CD14-positive monocyte (primary cell): ENCODE results near the gene MYO3B. TPM values are rescaled to one million over a fixed set of nuclear protein-coding genes. Genes with fewer than 3 reads are reported as not detected.

ENCODE experiments used
- DNase-seq, 3 donors: peaks; one replicate each; pipeline ENCODE4 v3.0.0-alpha.2; 2011 to 2022
- H2AFZ ChIP-seq: 2 replicates; pipeline ENCODE4 v1.6.0; 2012; ENCODE audit warnings: mild to moderate bottlenecking, low read depth, low read length, inconsistent platforms; ENCODE audit not compliant: insufficient read depth, poor library complexity, severe bottlenecking
- H3K27ac ChIP-seq, 2 donors: 1 replicate in 1 of 2; 2 replicates in 1 of 2; pipeline ENCODE4 v1.5.1; 2012 to 2013; ENCODE audit warnings: low read length in 2 of 2, control low read depth in 1 of 2, inconsistent platforms in 1 of 2, low read depth in 1 of 2, mild to moderate bottlenecking in 1 of 2
- H3K27me3 ChIP-seq, 2 donors: one replicate each; pipeline versions ENCODE4 v1.6.0 to v1.6.1; 2011 to 2013; ENCODE audit warnings: low read length in 2 of 2; ENCODE audit not compliant: control insufficient read depth in 2 of 2, insufficient read depth in 2 of 2
- H3K36me3 ChIP-seq, 2 donors: replicated peaks in 1 of 2; 1 replicate in 1 of 2; 2 replicates in 1 of 2; pipeline versions ENCODE4 v1.5.1 to v1.6.1; 2012 to 2013; ENCODE audit warnings: low read length in 2 of 2, control low read depth in 1 of 2, inconsistent platforms in 1 of 2, mild to moderate bottlenecking in 1 of 2; ENCODE audit not compliant: insufficient read depth in 2 of 2, control insufficient read depth in 1 of 2
- H3K4me1 ChIP-seq, 2 donors: 1 replicate in 1 of 2; 2 replicates in 1 of 2; pipeline versions ENCODE4 v1.5.1 to v1.6.1; 2012 to 2013; ENCODE audit warnings: low read length in 2 of 2, control low read depth in 1 of 2, inconsistent platforms in 1 of 2, mild to moderate bottlenecking in 1 of 2, moderate library complexity in 1 of 2; ENCODE audit not compliant: insufficient read depth in 2 of 2, control insufficient read depth in 1 of 2
- H3K4me2 ChIP-seq: replicated peaks from 2 replicates; pipeline ENCODE3; 2012; ENCODE audit warnings: low read length, moderate library complexity, mild to moderate bottlenecking; ENCODE audit not compliant: poor library complexity, severe bottlenecking; ENCODE audit errors: extremely low read depth
- H3K4me3 ChIP-seq, 3 experiments: fragments of 200-600 bp in 1 of 3; sonication (generic) in 1 of 3; replicated peaks in 1 of 3; 1 replicate in 2 of 3; 2 replicates in 1 of 3; pipeline ENCODE4 v1.5.1; 2011 to 2013; ENCODE audit warnings: low read length in 3 of 3, mild to moderate bottlenecking in 3 of 3, control low read depth in 2 of 3, low read depth in 2 of 3, inconsistent platforms in 1 of 3, moderate library complexity in 1 of 3
- H3K79me2 ChIP-seq: 2 replicates; pipeline ENCODE4 v1.6.0; 2012; ENCODE audit warnings: mild to moderate bottlenecking, control low read depth, inconsistent platforms, low read length, moderate library complexity; ENCODE audit not compliant: insufficient read depth
- H3K9ac ChIP-seq: 2 replicates; pipeline ENCODE4 v1.6.0; 2017; ENCODE audit warnings: low read length, mild to moderate bottlenecking; ENCODE audit not compliant: insufficient read depth, poor library complexity, severe bottlenecking
- H3K9me3 ChIP-seq, 2 donors: replicated peaks in 1 of 2; 1 replicate in 1 of 2; 2 replicates in 1 of 2; pipeline versions ENCODE4 v1.5.1 to v1.6.1; 2012 to 2013; ENCODE audit warnings: low read length in 2 of 2, control low read depth in 1 of 2; ENCODE audit not compliant: control insufficient read depth in 1 of 2, insufficient read depth in 1 of 2
- H4K20me1 ChIP-seq: 2 replicates; pipeline ENCODE4 v1.6.0; 2012; ENCODE audit warnings: mild to moderate bottlenecking, low read length, control low read depth, moderate library complexity; ENCODE audit not compliant: insufficient read depth
- H3K27ac Mint-ChIP-seq, 7 donors: one replicate each; pipeline ENCODE4 v1.8.0; 2020; ENCODE audit warnings: mild to moderate bottlenecking in 7 of 7, mixed read lengths in 7 of 7, moderate library complexity in 6 of 7, inconsistent platforms in 2 of 7
- H3K27me3 Mint-ChIP-seq, 3 donors: one replicate each; pipeline ENCODE4 v1.8.0; 2021 to 2022; ENCODE audit warnings: low read depth in 3 of 3, mild to moderate bottlenecking in 3 of 3, mixed read lengths in 3 of 3, moderate library complexity in 3 of 3, inconsistent platforms in 1 of 3
- H3K36me3 Mint-ChIP-seq, 2 donors: one replicate each; pipeline ENCODE4 v1.8.0; 2020; ENCODE audit warnings: mixed read lengths in 2 of 2, inconsistent platforms in 1 of 2, mild to moderate bottlenecking in 1 of 2
- H3K4me1 Mint-ChIP-seq: one replicate; pipeline ENCODE4 v1.8.0; 2020; ENCODE audit warnings: mild to moderate bottlenecking, mixed read lengths
- H3K4me3 Mint-ChIP-seq, 2 donors: one replicate each; pipeline ENCODE4 v1.8.0; 2020; ENCODE audit warnings: mild to moderate bottlenecking in 2 of 2, mixed read lengths in 2 of 2, moderate library complexity in 1 of 2
- H3K9me3 Mint-ChIP-seq, 7 donors: one replicate each; pipeline ENCODE4 v1.8.0; 2020 to 2022; ENCODE audit warnings: mixed read lengths in 7 of 7, mild to moderate bottlenecking in 6 of 7, moderate library complexity in 6 of 7, inconsistent platforms in 2 of 7
- WGBS: methylation state at CpG from one replicate; pipeline ENCODE4 v1.1.5; 2013; ENCODE audit warnings: missing lambda C conversion rate; ENCODE audit not compliant: insufficient coverage; 5-methylcytosine and 5-hydroxymethylcytosine counted together
- intact Hi-C, 2 donors: fragments of 100-400 bp; cut with micrococcal nuclease; formaldehyde crosslinking; loops; one replicate each; pipeline versions ENCODE4 v1.15.0 to v1.15.1; 2023
- polyA plus RNA-seq, 3 donors: library from polyadenylated mRNA; depleted of rRNA in 1 of 3; unstranded in 2 of 3; stranded (reverse) in 1 of 3; fragments of 300-500 nt in 2 of 3; fragments of >200 nt in 1 of 3; fragmentation: Illumina TruSeq in 2 of 3; gene quantifications; 1 replicate in 2 of 3; 2 replicates in 1 of 3; pipeline ENCODE4 v1.2.3, GENCODE V29; 2012 to 2021
- TF ChIP-seq, protein P1 (sequence below): fragments of 200-600 bp; IDR thresholded peaks from one replicate; pipeline ENCODE4 v1.8.0; 2022; ENCODE audit warnings: antibody characterized with exemption, mild to moderate bottlenecking

MYO3B gene
- polyA plus RNA-seq, 3 donors, result not detected

DNA sequence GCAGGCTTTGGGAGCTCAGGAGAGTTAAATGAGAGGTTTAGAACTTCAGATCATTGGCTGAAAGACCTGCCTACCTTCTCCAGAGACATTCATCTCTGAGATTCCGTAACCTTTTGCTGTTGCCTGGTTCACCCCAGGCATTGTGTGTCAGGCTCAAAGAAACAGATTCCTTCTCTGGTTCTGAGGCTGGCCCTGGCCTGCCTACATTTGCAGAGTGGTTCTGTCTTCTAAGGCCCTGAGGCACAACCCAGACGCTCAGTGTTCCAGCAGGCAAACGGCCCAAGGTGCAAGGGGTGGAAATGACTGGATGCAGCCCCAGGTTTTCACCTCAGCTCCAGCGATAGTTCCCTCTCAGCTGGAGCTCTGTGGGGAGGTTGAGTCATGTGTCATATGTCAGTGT lies 48.3 kb downstream of the MYO3B start:
- Mint-ChIP-seq H3K27me3 (peaks cover 0 to 3% (median 2%) of the 10 kb centered on the region in 3 donors), H3K4me3 (no peak overlapping the region), H3K9me3 (no peaks in the 10 kb centered on the region), H3K27ac (peak overlapping the region in 1 of 7 donors; percentile 68), H3K36me3 (no peaks in the 10 kb centered on the region), H3K4me1 (no peaks in the 10 kb centered on the region)
- Histone ChIP-seq H4K20me1 (no peaks in the 10 kb centered on the region), H3K79me2 (no peaks in the 10 kb centered on the region), H3K9me3 (no peaks in the 10 kb centered on the region), H3K36me3 (no peaks in the 10 kb centered on the region), H3K9ac (no peak overlapping the region), H3K4me1 (no peaks in the 10 kb centered on the region), H3K27me3 (no peaks in the 10 kb centered on the region), H3K4me3 (no peak overlapping the region), H3K4me2 (no peak overlapping the region), H3K27ac (no peak overlapping the region), H2AFZ (no peak overlapping the region)
- intact Hi-C loops, result no loop called here
- TF ChIP-seq, protein P1, sequence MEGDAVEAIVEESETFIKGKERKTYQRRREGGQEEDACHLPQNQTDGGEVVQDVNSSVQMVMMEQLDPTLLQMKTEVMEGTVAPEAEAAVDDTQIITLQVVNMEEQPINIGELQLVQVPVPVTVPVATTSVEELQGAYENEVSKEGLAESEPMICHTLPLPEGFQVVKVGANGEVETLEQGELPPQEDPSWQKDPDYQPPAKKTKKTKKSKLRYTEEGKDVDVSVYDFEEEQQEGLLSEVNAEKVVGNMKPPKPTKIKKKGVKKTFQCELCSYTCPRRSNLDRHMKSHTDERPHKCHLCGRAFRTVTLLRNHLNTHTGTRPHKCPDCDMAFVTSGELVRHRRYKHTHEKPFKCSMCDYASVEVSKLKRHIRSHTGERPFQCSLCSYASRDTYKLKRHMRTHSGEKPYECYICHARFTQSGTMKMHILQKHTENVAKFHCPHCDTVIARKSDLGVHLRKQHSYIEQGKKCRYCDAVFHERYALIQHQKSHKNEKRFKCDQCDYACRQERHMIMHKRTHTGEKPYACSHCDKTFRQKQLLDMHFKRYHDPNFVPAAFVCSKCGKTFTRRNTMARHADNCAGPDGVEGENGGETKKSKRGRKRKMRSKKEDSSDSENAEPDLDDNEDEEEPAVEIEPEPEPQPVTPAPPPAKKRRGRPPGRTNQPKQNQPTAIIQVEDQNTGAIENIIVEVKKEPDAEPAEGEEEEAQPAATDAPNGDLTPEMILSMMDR, result no peak
- DNase-seq, result no peak
- WGBS, result 100% methylated on average over 4 of the region's 4 CpGs

DNA sequence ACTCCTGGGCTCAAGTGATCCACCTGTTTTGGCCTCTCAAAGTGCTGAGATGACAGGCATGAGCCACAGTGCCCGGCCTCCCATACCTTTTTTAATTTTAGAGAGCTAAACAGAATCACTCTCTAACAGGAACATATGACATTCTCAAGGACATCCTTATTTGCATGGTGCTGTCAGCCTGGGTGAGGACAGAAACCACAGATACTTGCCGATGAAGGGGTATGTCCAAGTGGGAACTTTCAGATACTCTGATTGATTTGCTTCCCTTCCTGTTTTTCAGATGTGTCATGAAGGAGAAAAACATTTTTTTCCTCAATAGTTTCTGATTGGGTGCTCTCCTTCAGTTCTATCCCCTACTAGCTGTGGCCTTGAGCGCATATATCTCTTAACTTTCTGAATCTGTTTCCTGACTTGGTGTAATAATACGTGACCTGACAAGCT lies 49.6 kb downstream of the MYO3B start:
- Histone ChIP-seq H3K4me1 (no peaks in the 10 kb centered on the region), H3K9ac (no peak overlapping the region), H3K9me3 (no peaks in the 10 kb centered on the region), H3K27ac (no peak overlapping the region), H3K4me3 (no peak overlapping the region), H3K79me2 (no peaks in the 10 kb centered on the region), H3K36me3 (no peaks in the 10 kb centered on the region), H3K27me3 (no peaks in the 10 kb centered on the region), H4K20me1 (no peaks in the 10 kb centered on the region), H3K4me2 (no peak overlapping the region), H2AFZ (no peak overlapping the region)
- Mint-ChIP-seq H3K36me3 (no peaks in the 10 kb centered on the region), H3K4me1 (no peaks in the 10 kb centered on the region), H3K9me3 (no peaks in the 10 kb centered on the region), H3K27ac (no peak overlapping the region), H3K4me3 (no peak overlapping the region), H3K27me3 (peaks cover 0 to 3% (median 2%) of the 10 kb centered on the region in 3 donors)
- TF ChIP-seq, protein P1, result no peak
- intact Hi-C loops, result no loop called here
- no peak for DNase-seq
- WGBS, result 55% methylated on average over 2 of the region's 4 CpGs
